Fibroblast of upper back skin (primary cell): ENCODE measurements around the gene LEKR1.

Experiments
- DNase-seq: peaks from one replicate; pipeline ENCODE4 v3.0.0-alpha.2; 2013

The LEKR1 gene

GRCh38 chr3:156987946-156988345, 161.8 kb downstream of the LEKR1 start:
- no peak for DNase-seq

GRCh38 chr3:156997351-156997750, 171.2 kb downstream of the LEKR1 start:
- peak; percentile 35 for DNase-seq

- DNase-seq = no peak
These were observed 175.2 kb downstream of the LEKR1 start for GRCh38 chr3:157001221-157001957.

- no peak for DNase-seq
These were observed 195.5 kb downstream of the LEKR1 start for GRCh38 chr3:157021679-157022078.

- peak; percentile 25 for DNase-seq
These were observed 197.1 kb downstream of the LEKR1 start for GRCh38 chr3:157023226-157023625.

GRCh38 chr3:157026091-157026490, 199.9 kb downstream of the LEKR1 start:
- DNase-seq = no peak

GRCh38 chr3:157027861-157028745, 201.9 kb downstream of the LEKR1 start:
- no peak for DNase-seq

- no peak for DNase-seq
These were observed 203.2 kb downstream of the LEKR1 start for GRCh38 chr3:157029365-157029790.

- no peak for DNase-seq
These were observed 204.6 kb downstream of the LEKR1 start for GRCh38 chr3:157030712-157031111.

GRCh38 chr3:157033001-157033400, 206.8 kb downstream of the LEKR1 start:
- DNase-seq = no peak

- DNase-seq = no peak
These were observed 214.3 kb downstream of the LEKR1 start for GRCh38 chr3:157040456-157040855.

GRCh38 chr3:157042226-157042625, 216.1 kb downstream of the LEKR1 start:
- DNase-seq = no peak

GRCh38 chr3:157043771-157044170, 217.6 kb downstream of the LEKR1 start:
- DNase-seq = no peak

- DNase-seq = no peak
These were observed 219.2 kb downstream of the LEKR1 start for GRCh38 chr3:157045238-157045850.

GRCh38 chr3:157046520-157046919, 220.4 kb downstream of the LEKR1 start:
- no peak for DNase-seq

GRCh38 chr3:157051055-157051454, 224.9 kb downstream of the LEKR1 start:
- no peak for DNase-seq

GRCh38 chr3:157051591-157051990, 225.4 kb downstream of the LEKR1 start:
- no peak for DNase-seq

- no peak for DNase-seq
These were observed 229.9 kb downstream of the LEKR1 start for GRCh38 chr3:157056035-157056434.

- no peak for DNase-seq
These were observed 232.4 kb downstream of the LEKR1 start for GRCh38 chr3:157058392-157059071.

GRCh38 chr3:157059181-157059580, 233.0 kb downstream of the LEKR1 start:
- DNase-seq = no peak

GRCh38 chr3:157059661-157060060, 233.5 kb downstream of the LEKR1 start:
- DNase-seq = no peak

- no peak for DNase-seq
These were observed 235.1 kb downstream of the LEKR1 start for GRCh38 chr3:157061265-157061664.

- DNase-seq = no peak
These were observed 237.3 kb downstream of the LEKR1 start for GRCh38 chr3:157063469-157063868.
